Gastrocnemius medialis (tissue), 4 donors: ENCODE data around the gene BCOR. TPM values are rescaled to one million over a fixed set of nuclear protein-coding genes. Genes with fewer than 3 reads are reported as not detected.
A peak's percentile ranks its signal among the peaks of the same experiment; 100 is the strongest.

Source experiments
- ATAC-seq, 2 donors: fragments of 150-250 bp; one replicate each; pipeline ENCODE4 v1.9.1; 2016
- DNase-seq, 2 donors: peaks; one replicate each; pipeline ENCODE4 v3.0.0-alpha.2; 2019
- H3K27ac ChIP-seq, 4 donors: fragments of 200-600 bp; sonication (generic); 1 replicate in 1 of 4; 2 replicates in 3 of 4; pipeline ENCODE4 v1.5.1; 2016 to 2018; ENCODE audit warnings: mild to moderate bottlenecking in 2 of 4, moderate library complexity in 1 of 4
- H3K27me3 ChIP-seq, 3 donors: fragments of 200-600 bp; sonication (generic) in 2 of 3; 1 replicate in 1 of 3; 2 replicates in 2 of 3; pipeline versions ENCODE4 v1.5.1 to v1.6.0; 2016 to 2019; ENCODE audit warnings: mild to moderate bottlenecking in 1 of 3, moderate library complexity in 1 of 3
- H3K36me3 ChIP-seq, 2 donors: fragments of 200-600 bp; sonication (generic) in 1 of 2; one replicate each; pipeline ENCODE4 v1.5.1; 2017 to 2018
- H3K4me1 ChIP-seq, 2 donors: fragments of 200-600 bp; sonication (generic) in 1 of 2; one replicate each; pipeline ENCODE4 v1.5.1; 2016 to 2017; ENCODE audit warnings: mild to moderate bottlenecking in 2 of 2
- H3K4me3 ChIP-seq, 4 donors: fragments of 200-600 bp; sonication (generic) in 3 of 4; 1 replicate in 1 of 4; 2 replicates in 3 of 4; pipeline ENCODE4 v1.5.1; 2016 to 2019; ENCODE audit warnings: mild to moderate bottlenecking in 2 of 4
- H3K9me3 ChIP-seq, 3 donors: fragments of 200-600 bp; sonication (generic) in 2 of 3; 1 replicate in 1 of 3; 2 replicates in 2 of 3; pipeline ENCODE4 v1.5.1; 2016 to 2019
- POLR2A ChIP-seq, 2 donors: fragments of 450-650 bp; IDR thresholded peaks; one replicate each; pipeline ENCODE4 v1.6.1; 2017; ENCODE audit warnings: antibody characterized with exemption in 2 of 2, mild to moderate bottlenecking in 2 of 2, moderate library complexity in 2 of 2
- in situ Hi-C, 4 donors: fragments of 200-750 bp; cut with MboI; loops; one replicate each; pipeline versions ENCODE4 v1.15.0 to v1.8.0; 2017; ENCODE audit warnings: low sequenced_read_pairs in 4 of 4
- intact Hi-C: fragments of 100-400 bp; cut with DNase I; formaldehyde crosslinking; loops from one replicate; pipeline ENCODE4 v1.15.1; 2023; ENCODE audit warnings: low total_unique reads
- total RNA-seq, 4 donors: library from RNA; depleted of rRNA; stranded (reverse); fragments of >200 nt; gene quantifications; one replicate each; pipeline versions ENCODE4 v1.1.0 to v1.2.3, GENCODE V29; 2016
- TF ChIP-seq, protein P1 (sequence below), 5 experiments: fragments of 450-650 bp in 3 of 5; fragments of 200-600 bp in 2 of 5; sonication (generic) in 2 of 5; IDR thresholded peaks in 4 of 5; conservative IDR thresholded peaks in 1 of 5; 1 replicate in 4 of 5; 2 replicates in 1 of 5; pipeline ENCODE4 v1.5.1; 2016 to 2019; ENCODE audit warnings: antibody characterized with exemption in 5 of 5, mild to moderate bottlenecking in 3 of 5, moderate library complexity in 3 of 5

The BCOR gene
- total RNA-seq, 4 donors from 2014 or later: 6.5 to 43.8 (median 18.4) TPM

GRCh38 chrX:40085102-40085551 lies 12.6 kb downstream of the BCOR start:
- Histone ChIP-seq H3K4me3 (no peak overlapping the region), H3K4me1 (peaks cover 3 to 59% of the 10 kb centered on the region in 2 donors)

GRCh38 chrX:40084471-40085101 lies 13.2 kb downstream of the BCOR start:
- DNase-seq (no peak), ATAC-seq (no peak)
- peak overlapping the region in 1 of 4 donors; percentile 52 for H3K4me3 ChIP-seq
- no peaks in the 10 kb centered on the region for H3K36me3 ChIP-seq
- peaks cover 2 to 54% of the 10 kb centered on the region in 2 donors for H3K4me1 ChIP-seq
- no peaks in the 10 kb centered on the region for H3K9me3 ChIP-seq
- in situ Hi-C loops: no loop called here
- intact Hi-C loops: loop anchor here (5.0 kb wide), 1 partner anchor 72 kb away; no protein-coding TSS in a partner anchor
- no peak overlapping the region for H3K27ac ChIP-seq
- TF ChIP-seq, protein P1, sequence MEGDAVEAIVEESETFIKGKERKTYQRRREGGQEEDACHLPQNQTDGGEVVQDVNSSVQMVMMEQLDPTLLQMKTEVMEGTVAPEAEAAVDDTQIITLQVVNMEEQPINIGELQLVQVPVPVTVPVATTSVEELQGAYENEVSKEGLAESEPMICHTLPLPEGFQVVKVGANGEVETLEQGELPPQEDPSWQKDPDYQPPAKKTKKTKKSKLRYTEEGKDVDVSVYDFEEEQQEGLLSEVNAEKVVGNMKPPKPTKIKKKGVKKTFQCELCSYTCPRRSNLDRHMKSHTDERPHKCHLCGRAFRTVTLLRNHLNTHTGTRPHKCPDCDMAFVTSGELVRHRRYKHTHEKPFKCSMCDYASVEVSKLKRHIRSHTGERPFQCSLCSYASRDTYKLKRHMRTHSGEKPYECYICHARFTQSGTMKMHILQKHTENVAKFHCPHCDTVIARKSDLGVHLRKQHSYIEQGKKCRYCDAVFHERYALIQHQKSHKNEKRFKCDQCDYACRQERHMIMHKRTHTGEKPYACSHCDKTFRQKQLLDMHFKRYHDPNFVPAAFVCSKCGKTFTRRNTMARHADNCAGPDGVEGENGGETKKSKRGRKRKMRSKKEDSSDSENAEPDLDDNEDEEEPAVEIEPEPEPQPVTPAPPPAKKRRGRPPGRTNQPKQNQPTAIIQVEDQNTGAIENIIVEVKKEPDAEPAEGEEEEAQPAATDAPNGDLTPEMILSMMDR (IDR thresholded peaks at IDR 0.05 in 4 of 5, conservative IDR thresholded peaks at IDR 0.05 in 1 of 5): no peak
- no peak for TF ChIP-seq POLR2A (IDR thresholded peaks at IDR 0.05)
- H3K27me3 ChIP-seq: peaks cover 0 to 9% (median 4%) of the 10 kb centered on the region in 3 donors

More at GRCh38 chrX:40085102-40085551, 12.6 kb downstream of the BCOR start:
- no peak for TF ChIP-seq POLR2A (IDR thresholded peaks at IDR 0.05)
- TF ChIP-seq, protein P1 (IDR thresholded peaks at IDR 0.05 in 4 of 5, conservative IDR thresholded peaks at IDR 0.05 in 1 of 5): no peak
- no peak overlapping the region for H3K27ac ChIP-seq
- H3K27me3 ChIP-seq: peaks cover 0 to 9% (median 4%) of the 10 kb centered on the region in 3 donors
- H3K36me3 ChIP-seq: no peaks in the 10 kb centered on the region
- DNase-seq (no peak), ATAC-seq (no peak)
- intact Hi-C loops: no loop called here
- in situ Hi-C loops: no loop called here
- no peaks in the 10 kb centered on the region for H3K9me3 ChIP-seq

GRCh38 chrX:40083979-40084359 lies 13.8 kb downstream of the BCOR start:
- DNase-seq: no peak
- peaks cover 0 to 9% (median 4%) of the 10 kb centered on the region in 3 donors for H3K27me3 ChIP-seq
- no peaks in the 10 kb centered on the region for H3K36me3 ChIP-seq
- no peak for TF ChIP-seq POLR2A (IDR thresholded peaks at IDR 0.05)
- TF ChIP-seq, protein P1 (IDR thresholded peaks at IDR 0.05 in 4 of 5, conservative IDR thresholded peaks at IDR 0.05 in 1 of 5): no peak
- H3K9me3 ChIP-seq: no peaks in the 10 kb centered on the region
- intact Hi-C loops (loop anchor here (5.0 kb wide), 1 partner anchor 72 kb away; no protein-coding TSS in a partner anchor), in situ Hi-C loops (no loop called here)
- H3K4me3 ChIP-seq: peak overlapping the region; percentile 45 to 52 (median 50)
- no peak for ATAC-seq
- peaks cover 0 to 50% of the 10 kb centered on the region in 2 donors for H3K4me1 ChIP-seq
- no peak overlapping the region for H3K27ac ChIP-seq

GRCh38 chrX:40083120-40083978 lies 14.4 kb downstream of the BCOR start:
- Histone ChIP-seq H3K9me3 (no peaks in the 10 kb centered on the region), H3K4me1 (peaks cover 0 to 46% of the 10 kb centered on the region in 2 donors), H3K27ac (peak overlapping the region in 1 of 4 donors; percentile 25), H3K36me3 (no peaks in the 10 kb centered on the region), H3K4me3 (peak overlapping the region; percentile 45 to 52 (median 50)), H3K27me3 (peaks cover 0 to 9% (median 4%) of the 10 kb centered on the region in 3 donors)
- intact Hi-C loops: loop anchor here (5.0 kb wide), 1 partner anchor 71 kb away; no protein-coding TSS in a partner anchor
- ATAC-seq (peak; percentile 34 to 61), DNase-seq (no peak)
- TF ChIP-seq, protein P1 (IDR thresholded peaks at IDR 0.05 in 4 of 5, conservative IDR thresholded peaks at IDR 0.05 in 1 of 5): no peak
- TF ChIP-seq POLR2A (IDR thresholded peaks at IDR 0.05): no peak
- in situ Hi-C loops: no loop called here
